CD4-positive, alpha-beta T cell treated with Interleukin-6 for 4 hours (primary cell): ENCODE results near the gene STRIP2.
"Not testable (repeated sequence)": the region's sequence is repeated elsewhere in the genome, so short reads cannot be mapped to it uniquely, and the experiment has no call there.

Experiments
- DNase-seq: peaks from one replicate; pipeline ENCODE4 v3.0.0-alpha.2; 2020; ENCODE audit warnings: mixed read lengths

The STRIP2 gene

DNA sequence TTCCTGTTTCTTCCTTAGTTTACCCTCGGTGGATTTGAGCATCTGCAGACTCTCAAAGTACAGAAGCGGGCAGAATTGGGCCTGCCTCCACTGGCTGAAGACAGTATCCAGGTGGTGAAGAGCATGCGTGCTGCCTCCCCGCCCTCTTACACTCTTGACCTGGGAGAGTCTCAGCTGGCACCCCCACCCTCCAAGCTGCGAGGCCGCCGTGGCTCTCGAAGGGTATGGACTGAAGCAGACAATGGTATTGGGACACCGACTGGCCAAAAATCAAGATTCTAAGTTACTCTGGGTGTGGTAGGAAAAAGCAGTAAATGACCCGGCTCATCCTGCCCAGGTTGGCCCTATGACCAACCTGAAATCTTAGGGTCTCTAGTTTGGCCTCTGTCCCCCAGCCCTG lies 22.2 kb downstream of the STRIP2 start:
- DNase-seq: no peak

- no peak for DNase-seq
These were observed 22.9 kb downstream of the STRIP2 start for GRCh38 chr7:129457101-129457500.

DNA sequence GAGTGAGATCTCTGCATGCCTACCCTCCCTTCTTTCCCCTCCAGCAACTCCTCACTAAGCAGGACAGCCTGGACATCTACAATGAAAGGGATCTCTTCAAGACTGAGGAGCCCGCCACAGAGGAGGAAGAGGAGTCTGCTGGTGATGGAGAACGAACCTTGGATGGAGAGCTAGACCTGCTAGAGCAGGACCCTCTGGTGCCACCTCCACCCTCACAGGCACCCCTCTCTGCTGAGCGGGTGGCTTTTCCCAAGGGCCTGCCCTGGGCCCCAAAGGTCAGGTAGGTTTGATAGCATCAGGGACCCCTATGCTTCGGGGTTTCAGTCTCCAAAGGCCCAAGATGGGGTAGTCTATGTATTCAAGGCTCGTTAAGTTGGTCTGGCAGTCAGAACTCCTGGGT lies 23.9 kb downstream of the STRIP2 start:
- no peak for DNase-seq

GRCh38 chr7:129461809-129462208 lies 27.6 kb downstream of the STRIP2 start:
- DNase-seq: no peak

DNA sequence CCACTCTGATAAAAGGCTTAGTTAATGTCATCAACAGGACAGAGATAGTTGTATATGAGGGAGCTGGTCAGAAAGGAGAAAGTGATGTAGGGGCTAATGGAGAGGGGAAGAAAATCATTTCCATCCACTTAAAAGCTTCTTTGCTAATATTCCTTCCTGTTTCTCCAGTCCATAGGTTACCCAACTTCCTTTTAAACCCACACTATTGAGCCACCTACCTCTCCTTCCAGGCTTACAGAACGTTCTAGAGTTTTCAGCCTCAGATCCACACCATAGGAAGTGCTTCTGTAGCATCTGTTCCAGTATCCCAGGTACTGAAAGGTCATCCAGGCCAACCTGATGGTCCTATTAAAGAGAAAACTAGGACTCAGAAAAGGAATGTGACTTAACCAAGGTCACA lies 28.2 kb downstream of the STRIP2 start:
- no peak for DNase-seq

DNA sequence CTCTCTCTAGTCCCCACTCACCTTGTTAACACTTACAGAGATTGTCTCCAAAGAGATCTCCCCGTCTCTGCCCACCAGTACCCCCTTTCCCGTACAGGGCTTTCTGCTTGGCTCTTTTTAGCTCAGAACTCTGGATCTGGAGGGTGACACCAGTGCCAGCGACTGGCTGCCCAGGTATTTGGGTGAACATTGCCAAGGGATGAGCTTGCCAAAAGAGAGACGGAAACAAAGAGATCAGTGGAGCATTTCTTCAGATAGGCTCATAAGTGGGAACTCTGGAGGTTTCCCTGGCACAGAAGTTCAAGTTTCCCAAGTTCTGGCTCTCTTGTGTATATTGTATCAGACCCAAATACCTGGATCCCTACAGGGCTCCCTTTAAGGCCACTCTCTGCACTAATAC lies 30.0 kb downstream of the STRIP2 start:
- no peak for DNase-seq

DNA sequence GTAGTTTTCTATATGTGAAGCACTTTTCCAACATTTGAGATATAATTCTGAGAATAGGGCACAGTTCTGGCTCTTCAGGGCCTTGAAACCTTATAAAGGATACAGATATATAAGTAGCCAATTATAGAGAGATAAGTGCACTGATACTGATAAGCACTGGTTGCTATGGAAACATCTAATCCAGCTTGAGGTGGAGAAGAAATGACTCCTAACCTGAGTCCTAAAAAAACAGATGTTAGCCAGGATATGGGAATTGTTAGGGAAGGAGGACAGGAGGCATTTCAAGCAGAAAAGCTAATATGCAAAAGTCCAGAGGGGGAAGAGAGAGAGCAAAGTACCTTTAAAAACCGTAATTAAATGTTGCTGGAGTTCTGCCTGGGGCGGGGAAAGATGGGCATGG lies 30.8 kb downstream of the STRIP2 start:
- DNase-seq: no peak

DNA sequence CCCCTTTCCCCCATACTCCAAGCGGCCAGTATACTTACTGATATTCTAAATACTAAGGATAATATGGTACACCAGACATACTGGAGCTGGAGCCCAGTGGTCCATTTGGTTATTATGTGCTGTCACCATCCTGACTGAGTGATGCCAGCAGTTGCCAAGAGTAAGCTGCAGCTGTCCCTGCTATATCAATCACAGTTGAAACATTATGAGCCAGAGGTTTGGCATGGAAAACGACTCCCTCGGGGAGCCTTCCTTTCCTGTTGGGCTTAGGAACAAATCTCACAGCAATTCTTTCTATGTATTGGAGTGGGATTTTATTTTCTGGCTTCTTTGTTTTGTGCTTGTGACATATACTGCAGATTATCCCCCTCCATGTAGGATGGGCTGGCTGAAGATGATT lies 32.6 kb downstream of the STRIP2 start:
- no peak for DNase-seq

GRCh38 chr7:129468087-129468486 lies 33.9 kb downstream of the STRIP2 start:
- DNase-seq: no peak

DNA sequence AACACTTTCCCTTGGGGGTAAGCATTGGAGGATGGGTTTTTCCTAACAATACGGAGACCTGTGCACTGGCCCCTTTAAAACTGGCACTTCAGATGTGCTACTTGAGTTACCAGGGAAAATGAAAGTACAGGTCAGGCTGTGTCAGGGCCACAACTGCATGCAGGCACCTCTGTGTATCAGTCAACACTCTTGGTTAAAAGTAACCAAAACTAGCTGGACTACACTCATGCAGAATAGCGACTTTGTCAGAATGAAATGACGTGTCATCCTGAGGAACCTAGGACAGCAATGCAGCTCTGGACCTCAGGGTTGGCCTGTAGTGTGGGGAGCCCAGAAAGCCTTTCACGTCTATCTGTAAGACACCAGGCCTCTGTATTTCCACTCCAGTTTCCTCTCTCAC lies 34.3 kb downstream of the STRIP2 start:
- DNase-seq: no peak

- no peak for DNase-seq
These were observed 35.7 kb downstream of the STRIP2 start for GRCh38 chr7:129469930-129470329.

DNA sequence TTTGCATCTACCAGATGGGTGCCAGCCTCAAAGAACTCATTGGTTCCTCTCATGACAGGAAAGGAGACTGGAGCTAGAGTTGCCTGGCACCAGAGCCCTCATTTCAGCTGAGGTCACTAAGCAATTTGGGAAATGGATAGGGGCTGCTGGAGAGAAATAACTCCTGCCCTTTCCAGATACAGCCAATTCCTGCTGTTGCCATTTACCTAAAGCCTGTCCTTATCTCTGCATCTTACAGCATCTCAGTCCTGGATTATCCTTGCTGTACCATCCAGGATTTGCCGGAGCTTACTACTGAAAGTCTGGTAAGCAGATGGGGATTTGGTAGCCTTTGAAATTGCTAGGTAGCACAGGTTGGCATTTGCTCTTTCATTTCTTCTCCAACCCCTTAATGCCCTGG lies 36.2 kb downstream of the STRIP2 start:
- no peak for DNase-seq

- no peak for DNase-seq
These were observed 37.2 kb downstream of the STRIP2 start for GRCh38 chr7:129471402-129471827.

GRCh38 chr7:129475931-129476330 lies 41.7 kb downstream of the STRIP2 start:
- DNase-seq: not testable (repeated sequence)

DNA sequence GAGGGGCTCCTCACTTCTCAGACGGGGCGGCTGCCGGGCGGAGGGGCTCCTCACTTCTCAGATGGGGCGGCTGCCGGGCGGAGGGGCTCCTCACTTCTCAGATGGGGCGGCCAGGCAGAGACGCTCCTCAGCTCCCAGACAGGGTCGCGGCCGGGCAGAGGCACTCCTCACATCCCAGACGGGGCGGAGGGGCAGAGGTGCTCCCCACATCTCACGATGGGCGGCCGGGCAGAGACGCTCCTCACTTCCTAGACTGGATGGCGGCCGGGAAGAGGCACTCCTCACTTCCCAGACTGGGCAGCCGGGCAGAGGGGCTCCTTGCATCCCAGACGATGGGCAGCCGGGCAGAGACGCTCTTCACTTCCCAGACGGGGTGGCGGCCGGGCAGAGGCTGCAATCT lies 42.2 kb downstream of the STRIP2 start:
- DNase-seq: not testable (repeated sequence)

DNA sequence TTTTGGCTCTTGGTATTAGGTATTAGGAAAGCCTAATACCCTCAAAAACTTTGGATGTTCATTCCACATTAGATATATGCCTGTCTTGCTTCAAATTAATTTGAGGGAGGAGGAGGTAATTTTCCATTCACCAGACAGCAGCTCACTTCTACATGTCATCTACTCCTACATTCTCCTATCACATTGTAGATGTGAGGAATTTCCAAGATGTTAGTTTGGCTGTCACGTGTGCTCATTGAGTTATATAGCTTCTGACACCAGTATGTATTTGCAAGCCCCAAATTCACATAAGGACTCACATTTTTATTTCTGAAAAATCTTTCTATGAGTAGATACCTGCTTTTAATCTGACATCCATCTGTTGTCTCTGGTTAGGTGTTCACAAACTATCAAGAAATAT lies 45.6 kb downstream of the STRIP2 start:
- no peak for DNase-seq

DNA sequence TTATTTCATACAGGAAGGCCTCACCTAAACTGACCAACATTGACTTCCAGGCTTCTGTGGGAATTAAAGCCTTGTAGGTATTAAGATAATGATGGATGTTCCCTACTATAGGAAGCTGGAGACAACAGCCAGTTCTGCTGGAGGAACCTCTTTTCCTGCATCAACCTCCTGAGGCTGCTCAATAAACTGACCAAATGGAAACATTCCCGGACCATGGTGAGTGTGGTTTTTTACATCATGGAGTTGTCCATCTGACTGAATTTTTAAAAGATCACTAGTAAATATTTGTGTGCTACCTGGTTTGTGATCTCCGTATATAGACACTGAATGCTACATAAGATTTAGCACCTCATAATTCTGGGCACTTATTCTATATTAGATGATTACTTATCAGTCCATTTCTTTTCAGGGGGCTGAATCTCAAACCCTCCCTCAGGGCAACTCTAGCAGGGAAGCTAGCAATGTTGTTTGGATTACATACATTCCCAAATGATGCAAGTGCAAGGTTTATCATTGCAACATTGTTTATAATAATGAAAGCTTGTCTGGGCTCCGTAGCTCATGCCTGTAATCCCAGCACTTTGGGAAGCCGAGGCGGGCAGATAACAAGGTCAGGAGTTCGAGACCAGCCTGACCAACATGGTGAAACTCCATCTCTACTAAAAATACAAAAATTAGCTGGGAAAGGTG lies 46.6 kb downstream of the STRIP2 start:
- DNase-seq: no peak

DNA sequence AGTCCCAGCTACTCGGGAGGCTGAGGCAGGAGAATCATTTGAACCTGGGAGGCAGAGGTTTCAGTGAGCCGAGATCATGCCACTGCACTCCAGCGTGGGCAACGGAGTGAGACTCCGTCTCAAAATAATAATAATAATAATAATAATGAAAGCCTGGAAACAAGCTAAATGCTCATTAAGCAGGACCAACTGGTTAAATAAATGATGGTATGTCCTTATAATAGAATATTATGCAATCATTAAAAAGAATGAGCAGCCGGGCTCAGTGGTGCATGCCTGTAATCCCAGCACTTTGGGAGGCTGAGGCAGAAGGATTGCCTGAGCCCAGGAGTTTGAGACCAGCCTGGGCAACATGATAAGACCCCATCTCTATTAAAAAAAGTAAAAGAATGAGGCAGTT lies 47.1 kb downstream of the STRIP2 start:
- DNase-seq: not testable (repeated sequence)

GRCh38 chr7:129482781-129483180 lies 48.5 kb downstream of the STRIP2 start:
- DNase-seq: no peak

DNA sequence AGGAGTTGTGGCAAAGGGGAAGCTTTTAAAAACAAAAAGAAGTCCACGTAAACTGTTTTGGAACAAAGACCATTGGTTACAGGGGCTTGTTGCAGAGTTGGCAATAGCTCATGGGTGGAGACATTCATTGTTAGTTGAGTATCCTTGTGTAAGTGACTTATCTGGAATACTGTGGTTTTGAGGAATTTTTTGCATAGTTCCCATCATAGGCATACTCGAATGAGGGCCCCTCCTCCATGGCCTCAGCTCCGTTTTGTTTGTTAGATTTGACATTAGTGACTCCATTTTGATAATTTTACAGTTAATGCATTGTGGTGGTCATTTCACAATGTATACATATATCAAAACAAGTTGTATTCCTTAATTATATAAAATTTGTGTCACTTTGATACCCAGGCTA lies 55.3 kb downstream of the STRIP2 start:
- no peak for DNase-seq

GRCh38 chr7:129492391-129492790 lies 58.2 kb downstream of the STRIP2 start:
- no peak for DNase-seq

DNA sequence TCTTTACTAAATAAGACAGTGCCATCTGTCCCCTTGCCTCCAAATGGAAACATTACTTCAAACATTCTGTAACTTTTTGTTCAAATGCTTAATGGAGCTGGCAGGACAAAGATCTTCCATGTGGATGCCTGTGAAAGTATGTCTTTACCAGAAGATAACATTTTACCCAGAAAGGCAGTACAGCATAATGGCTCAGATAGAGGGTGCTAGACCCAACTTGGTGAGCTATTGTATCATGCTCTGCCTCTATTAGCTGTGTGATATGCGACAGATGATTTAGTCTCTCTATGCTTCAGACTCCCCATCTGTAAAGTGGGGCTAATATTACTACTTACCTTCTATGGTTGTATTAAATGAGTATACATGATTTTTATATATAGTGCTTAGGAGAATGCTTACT lies 59.3 kb downstream of the STRIP2 start:
- no peak for DNase-seq

DNA sequence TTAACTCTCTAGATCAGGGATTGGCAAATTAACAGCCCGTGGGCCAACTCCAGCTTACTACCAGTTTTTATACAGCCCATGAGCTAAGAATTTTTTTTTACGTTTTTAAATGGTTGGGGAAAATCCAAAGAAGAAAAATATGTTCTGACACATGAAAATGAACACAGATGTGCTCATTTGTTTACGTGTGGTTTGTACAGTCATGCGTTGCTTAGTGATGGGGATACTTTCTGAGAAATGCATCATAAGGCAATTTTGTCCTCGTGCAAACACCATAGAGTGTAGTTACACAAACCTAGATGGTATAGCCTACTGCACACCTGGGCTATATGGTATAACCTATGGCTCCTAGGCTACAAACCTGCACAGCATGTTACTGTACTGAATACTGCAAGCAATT lies 59.8 kb downstream of the STRIP2 start:
- no peak for DNase-seq

- no peak for DNase-seq
These were observed 61.8 kb downstream of the STRIP2 start for GRCh38 chr7:129495987-129496386.

- DNase-seq: no peak
These were observed 62.4 kb downstream of the STRIP2 start for GRCh38 chr7:129496653-129497052.

DNA sequence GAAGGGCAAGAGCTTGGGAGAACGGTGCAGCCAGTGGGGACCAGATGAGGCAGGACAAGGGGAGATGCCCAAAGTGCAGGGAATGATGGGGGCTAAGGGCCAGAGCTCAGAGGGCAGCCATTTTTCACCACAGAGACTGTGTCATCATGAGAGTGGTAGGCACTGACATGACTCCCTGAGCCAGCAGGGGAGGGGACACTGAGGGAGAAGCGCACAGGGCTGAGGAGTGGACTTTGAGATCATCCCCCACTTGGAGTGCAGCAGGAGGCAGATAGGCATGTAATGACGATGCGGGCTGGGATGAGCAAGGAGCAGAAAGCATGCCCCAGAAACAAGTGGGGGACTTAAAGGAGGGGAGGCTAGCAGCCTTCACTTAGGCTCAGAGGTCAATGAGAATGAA lies 62.9 kb downstream of the STRIP2 start:
- no peak for DNase-seq
